IPS DF 4.7 (cell line): ENCODE results near the gene MED22.
"Not testable (repeated sequence)": the region's sequence is repeated elsewhere in the genome, so short reads cannot be mapped to it uniquely, and the experiment has no call there.

Experiments used
- DNase-seq: peaks from one replicate; pipeline ENCODE4 v3.0.0-alpha.2; 2013; ENCODE audit warnings: low spot score; ENCODE audit errors: extremely low read depth

MED22 gene

GRCh38 chr9:133377280-133377679 is 29.3 kb upstream of the MED22 start:
- DNase-seq = not testable (repeated sequence)

GRCh38 chr9:133375724-133376654 is 28.1 kb upstream of the MED22 start, which contains the start of the genes STKLD1 and SURF4:
Gene STKLD1, plus strand, starts transcription at chr9:133376366. Its CDS starts 108 bp downstream, at chr9:133376474.
Gene SURF4, minus strand, starts transcription at chr9:133376060. Its CDS starts 91 bp downstream, at chr9:133375969.
- no peak for DNase-seq

- DNase-seq = no peak
These were observed 27.3 kb upstream of the MED22 start for GRCh38 chr9:133375116-133375723.

- no peak for DNase-seq
These were observed 26.7 kb upstream of the MED22 start for GRCh38 chr9:133374612-133375115.

- no peak for DNase-seq
These were observed 24.2 kb upstream of the MED22 start for GRCh38 chr9:133372144-133372543.

- no peak for DNase-seq
These were observed 23.4 kb upstream of the MED22 start for GRCh38 chr9:133371261-133371711.

GRCh38 chr9:133370685-133371084 is 22.8 kb upstream of the MED22 start:
- DNase-seq = no peak

- no peak for DNase-seq
These were observed 22.0 kb upstream of the MED22 start for GRCh38 chr9:133369933-133370332.

- DNase-seq = no peak
These were observed 21.5 kb upstream of the MED22 start for GRCh38 chr9:133369422-133369821.

GRCh38 chr9:133368249-133368881 is 20.4 kb upstream of the MED22 start:
- DNase-seq = no peak

GRCh38 chr9:133367778-133368177 is 19.8 kb upstream of the MED22 start:
- DNase-seq = no peak

GRCh38 chr9:133367221-133367620 is 19.3 kb upstream of the MED22 start:
- DNase-seq = no peak

GRCh38 chr9:133366435-133366834 is 18.5 kb upstream of the MED22 start:
- no peak for DNase-seq

- DNase-seq = no peak
These were observed 14.6 kb upstream of the MED22 start for GRCh38 chr9:133362359-133363044.

- DNase-seq = no peak
These were observed 13.7 kb upstream of the MED22 start for GRCh38 chr9:133361507-133362092.

- no peak for DNase-seq
These were observed 12.8 kb upstream of the MED22 start for GRCh38 chr9:133360400-133361393.

- DNase-seq = no peak
These were observed 11.7 kb upstream of the MED22 start for GRCh38 chr9:133359399-133360175.

GRCh38 chr9:133357656-133358055 is 9.7 kb upstream of the MED22 start:
- DNase-seq = no peak
